ENCODE data around the gene ATG12.

Gene ATG12

DNA sequence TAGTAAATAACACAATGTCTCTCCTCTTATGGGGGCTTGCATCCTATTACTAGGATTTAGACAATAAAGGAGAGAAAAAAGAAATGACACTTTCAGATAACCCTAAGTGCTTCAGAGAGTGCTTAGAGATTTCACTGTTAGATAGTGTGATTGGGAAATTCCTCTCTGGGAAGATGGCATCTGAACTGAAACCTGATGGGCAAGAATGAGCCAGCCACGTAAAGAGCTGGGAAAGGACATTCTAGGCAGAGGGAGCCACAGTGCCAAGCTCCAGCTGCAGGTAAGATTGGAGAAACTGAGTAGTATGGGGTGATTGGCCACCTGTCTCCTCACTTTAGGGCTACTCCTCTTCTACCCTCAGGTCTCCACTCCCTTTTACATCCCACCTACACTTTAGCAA lies 39.4 kb downstream of the ATG12 start:
- DNase-seq: no peak

DNA sequence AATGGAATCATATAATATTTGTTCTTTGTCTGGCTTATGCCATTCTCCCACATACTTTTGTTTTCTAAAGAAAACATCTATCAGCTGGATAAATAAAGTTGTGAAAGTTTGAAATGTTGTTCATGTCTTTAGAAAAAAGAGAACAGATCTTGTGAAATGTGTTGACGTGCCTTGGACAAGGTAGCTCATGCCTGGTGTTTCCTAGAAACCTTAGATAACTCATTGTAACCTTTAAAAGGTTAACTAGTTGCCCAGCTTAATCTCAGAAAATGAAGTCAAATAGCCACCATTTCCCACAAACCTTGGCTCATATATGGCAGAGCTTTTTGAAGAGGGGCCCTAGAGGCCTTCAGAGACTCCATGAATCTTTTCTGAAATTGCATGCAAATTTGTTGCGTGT lies 40.2 kb downstream of the ATG12 start:
- DNase-seq: no peak

DNA sequence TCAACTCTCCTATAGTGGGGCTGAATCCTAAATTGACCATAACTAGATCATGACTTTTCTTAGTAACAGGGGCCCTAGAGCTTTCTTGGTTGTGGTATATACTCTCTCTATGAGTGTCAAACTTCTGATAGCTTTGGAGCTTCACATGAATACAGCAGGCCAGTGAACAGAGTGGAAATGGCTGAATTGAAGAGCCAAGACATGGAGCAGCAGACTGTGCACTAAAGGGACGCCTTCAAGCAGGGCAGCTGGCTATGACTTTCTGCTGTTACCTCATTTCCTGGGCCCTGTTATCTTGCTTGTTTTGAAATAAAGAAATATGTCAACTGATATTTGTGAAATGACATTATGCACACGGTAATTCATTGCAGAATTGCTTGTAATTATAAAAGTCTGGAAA lies 41.3 kb downstream of the ATG12 start:
- DNase-seq: no peak

DNA sequence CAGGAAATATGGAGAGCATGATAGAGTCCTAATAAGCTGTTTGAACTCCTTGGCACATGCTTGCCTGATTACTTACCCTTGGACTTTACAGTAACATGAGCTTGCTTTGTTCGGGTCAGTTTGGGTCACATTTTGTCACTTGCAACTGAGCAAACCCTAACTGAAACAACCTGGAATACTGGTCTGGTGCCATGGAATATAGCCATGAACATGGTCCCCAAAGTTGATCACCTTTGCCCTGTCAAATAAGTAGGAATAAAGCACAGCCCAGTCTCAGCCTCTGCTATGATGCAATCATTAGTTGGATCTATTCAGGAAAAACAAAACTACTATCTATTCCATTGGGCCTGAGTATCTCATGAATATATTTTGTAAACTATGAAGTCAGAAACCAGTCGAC lies 43.1 kb downstream of the ATG12 start:
- no peak for DNase-seq

DNA sequence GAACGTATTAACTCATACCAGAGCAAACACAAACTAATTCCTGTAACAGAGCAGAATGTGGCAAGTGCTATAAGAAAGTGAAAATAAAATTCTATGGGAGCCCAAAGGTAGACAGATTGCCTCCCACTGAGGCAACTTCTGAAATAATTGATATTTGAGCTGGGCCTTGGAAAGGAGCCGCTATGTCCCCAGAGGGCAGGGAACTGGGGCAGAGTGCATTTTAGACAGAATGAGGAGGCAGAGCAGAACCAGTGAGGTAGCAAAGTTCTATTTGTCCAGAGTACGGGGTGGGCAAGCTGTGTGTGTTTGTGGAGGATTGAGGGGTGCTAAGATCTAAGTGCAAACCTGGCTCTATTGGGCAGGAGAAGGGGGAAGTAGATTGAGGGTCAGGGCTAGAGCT lies 44.7 kb downstream of the ATG12 start:
- DNase-seq: no peak

DNA sequence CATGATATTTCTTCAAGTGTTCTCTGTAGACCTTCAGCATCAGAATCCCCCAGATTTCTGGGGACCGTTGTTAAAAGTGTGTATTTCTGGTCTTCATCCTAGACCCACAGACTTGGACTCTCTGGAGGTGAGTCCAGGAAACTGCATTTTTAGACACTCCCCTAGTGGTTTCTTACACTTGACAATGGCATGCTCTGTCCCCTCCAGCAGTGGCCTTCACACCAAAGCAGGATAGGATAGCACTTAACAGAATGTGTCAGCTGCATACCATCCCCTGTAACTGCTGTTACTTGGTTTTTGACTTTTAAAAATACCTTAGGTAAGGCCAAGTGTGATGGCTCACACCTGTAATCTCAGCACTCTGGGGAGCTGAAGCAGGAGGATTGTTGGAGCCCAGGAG lies 45.7 kb downstream of the ATG12 start:
- DNase-seq: no peak

DNA sequence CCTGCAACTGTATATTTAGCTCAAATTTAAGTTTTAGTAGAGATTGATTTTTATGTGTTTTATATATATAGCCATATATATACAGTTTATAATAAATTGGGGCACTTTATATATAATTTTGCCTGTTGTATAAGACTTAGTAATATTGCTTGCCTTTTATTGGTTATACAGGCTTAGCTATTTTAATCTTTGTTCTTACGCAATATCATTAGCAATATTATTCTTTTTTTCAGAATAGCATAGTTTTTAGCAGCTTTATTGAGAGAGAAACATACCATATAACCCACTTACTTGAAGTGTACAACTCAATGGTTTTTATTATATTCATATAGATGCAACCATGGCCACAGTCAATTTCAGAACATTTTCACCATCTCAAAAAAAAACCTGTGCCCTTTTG lies 52.9 kb downstream of the ATG12 start:
- no peak for DNase-seq

DNA sequence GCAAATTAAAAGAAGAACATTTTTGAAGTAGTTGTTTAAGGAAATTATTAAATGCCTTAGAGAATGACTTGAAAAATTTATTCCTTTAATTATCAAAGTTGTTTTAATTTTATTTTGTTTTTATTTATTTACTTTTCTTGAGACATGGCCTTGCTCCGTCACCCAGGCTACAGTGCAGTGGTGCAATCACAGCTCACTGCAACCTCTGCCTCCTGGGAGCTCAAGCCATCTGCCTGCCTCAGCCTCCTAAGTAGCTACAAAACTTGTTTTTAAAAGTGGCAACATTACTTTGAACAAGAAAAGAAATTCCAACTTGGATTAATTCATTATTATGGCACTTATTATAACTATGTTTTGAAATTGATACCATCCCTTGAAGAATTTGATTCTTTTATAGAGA lies 53.9 kb downstream of the ATG12 start:
- no peak for DNase-seq

DNA sequence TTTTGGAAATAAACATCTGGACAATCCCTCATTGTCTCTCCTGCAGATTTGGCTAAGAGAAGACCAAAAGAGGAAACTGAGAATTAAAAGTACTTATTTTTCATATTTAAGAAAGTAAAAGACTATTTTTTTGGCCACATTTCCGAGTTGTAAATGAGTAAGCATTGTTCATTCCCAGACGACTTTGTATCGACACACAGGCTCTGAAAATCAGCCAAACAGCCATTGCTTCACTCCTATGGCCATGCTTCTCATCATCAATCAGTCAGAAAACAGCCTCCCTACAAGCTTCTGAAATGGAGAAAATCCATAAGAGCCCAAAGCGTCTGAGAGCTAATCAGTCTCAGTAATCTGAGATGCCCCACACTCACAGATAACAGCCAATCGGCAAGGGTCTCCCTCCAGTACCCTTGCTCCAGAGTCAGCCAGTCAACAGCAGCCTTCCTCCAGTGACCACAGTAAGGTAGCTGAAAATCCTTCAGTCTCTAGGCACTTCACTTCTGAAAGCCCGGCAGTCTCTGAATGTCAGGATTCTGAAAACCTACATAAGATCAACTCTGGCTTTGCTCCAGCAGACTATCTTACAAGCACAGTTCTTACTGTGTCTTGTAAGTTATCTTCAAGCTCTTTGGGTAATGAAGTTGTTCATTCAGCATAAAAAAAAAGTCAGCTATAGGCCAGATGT lies 55.8 kb downstream of the ATG12 start:
- no peak for DNase-seq

DNA sequence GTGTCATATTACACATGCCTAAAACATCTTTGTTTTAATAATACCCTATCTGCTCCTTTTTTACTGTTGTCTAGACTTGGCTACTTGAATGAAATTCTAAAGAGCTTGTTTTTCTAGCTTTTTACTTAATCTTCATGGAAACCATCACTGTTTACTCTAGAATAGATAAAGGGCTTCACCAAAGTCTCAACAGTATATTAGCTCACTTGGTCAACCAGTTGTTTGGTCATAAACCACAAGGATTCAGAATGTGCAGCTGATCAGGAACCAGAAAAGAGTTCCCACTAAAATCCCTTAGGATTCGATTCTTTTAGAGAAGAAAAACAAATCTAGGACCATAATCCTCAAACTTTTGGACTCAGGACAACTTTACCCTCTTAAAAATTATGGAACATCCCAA lies 62.9 kb downstream of the ATG12 start:
- DNase-seq: no peak
